Measurements from ENCODE around the gene BAHD1.

Gene BAHD1

GRCh38 chr15:40511472-40512133 is 70.8 kb downstream of the BAHD1 start:
- Histone ChIP-seq H3K27ac (ENCODE audit: insufficient read depth, low read length, poor library complexity, severe bottlenecking) (no peak overlapping the region), H3K27me3 (replicated peaks; ENCODE audit: control insufficient read depth, insufficient read depth, low read length, poor library complexity, severe bottlenecking) (peaks cover 24% of the 10 kb centered on the region), H3K9me3 (ENCODE audit: control insufficient read depth, low read length) (no peaks in the 10 kb centered on the region), H3K36me3 (ENCODE audit: control insufficient read depth, insufficient read depth, low read length) (no peaks in the 10 kb centered on the region), H3K4me1 (ENCODE audit: control insufficient read depth, insufficient read depth, low read length, poor library complexity, severe bottlenecking) (peaks cover 12% of the 10 kb centered on the region), H3K4me3 (ENCODE audit: insufficient read depth, low read depth, low read length, poor library complexity, severe bottlenecking) (peak overlapping the region; percentile 45)
- no peak for DNase-seq

GRCh38 chr15:40512440-40512839 is 71.7 kb downstream of the BAHD1 start:
- no peak for DNase-seq
- Histone ChIP-seq H3K9me3 (ENCODE audit: control insufficient read depth, low read length) (no peaks in the 10 kb centered on the region), H3K36me3 (ENCODE audit: control insufficient read depth, insufficient read depth, low read length) (no peaks in the 10 kb centered on the region), H3K27me3 (replicated peaks; ENCODE audit: control insufficient read depth, insufficient read depth, low read length, poor library complexity, severe bottlenecking) (peaks cover 20% of the 10 kb centered on the region), H3K4me3 (ENCODE audit: insufficient read depth, low read depth, low read length, poor library complexity, severe bottlenecking) (no peak overlapping the region), H3K27ac (ENCODE audit: insufficient read depth, low read length, poor library complexity, severe bottlenecking) (no peak overlapping the region), H3K4me1 (ENCODE audit: control insufficient read depth, insufficient read depth, low read length, poor library complexity, severe bottlenecking) (peaks cover 6% of the 10 kb centered on the region)

- no peak overlapping the region for H3K27ac ChIP-seq (ENCODE audit: insufficient read depth, low read length, poor library complexity, severe bottlenecking)
Measured at GRCh38 chr15:40513609-40514008, 72.9 kb downstream of the BAHD1 start.

GRCh38 chr15:40516322-40516721 is 75.6 kb downstream of the BAHD1 start:
- Histone ChIP-seq H3K27ac (ENCODE audit: insufficient read depth, low read length, poor library complexity, severe bottlenecking) (no peak overlapping the region), H3K9me3 (ENCODE audit: control insufficient read depth, low read length) (no peaks in the 10 kb centered on the region), H3K36me3 (ENCODE audit: control insufficient read depth, insufficient read depth, low read length) (no peaks in the 10 kb centered on the region), H3K27me3 (replicated peaks; ENCODE audit: control insufficient read depth, insufficient read depth, low read length, poor library complexity, severe bottlenecking) (peaks cover 9% of the 10 kb centered on the region), H3K4me3 (ENCODE audit: insufficient read depth, low read depth, low read length, poor library complexity, severe bottlenecking) (no peak overlapping the region), H3K4me1 (ENCODE audit: control insufficient read depth, insufficient read depth, low read length, poor library complexity, severe bottlenecking) (peaks cover 5% of the 10 kb centered on the region)
- no peak for DNase-seq

More at GRCh38 chr15:40513609-40514008, 72.9 kb downstream of the BAHD1 start:
- H3K36me3 ChIP-seq (ENCODE audit: control insufficient read depth, insufficient read depth, low read length) = no peaks in the 10 kb centered on the region
- H3K9me3 ChIP-seq (ENCODE audit: control insufficient read depth, low read length) = no peaks in the 10 kb centered on the region
- no peak overlapping the region for H3K4me3 ChIP-seq (ENCODE audit: insufficient read depth, low read depth, low read length, poor library complexity, severe bottlenecking)
- DNase-seq = no peak
- H3K27me3 ChIP-seq (replicated peaks; ENCODE audit: control insufficient read depth, insufficient read depth, low read length, poor library complexity, severe bottlenecking) = peaks cover 20% of the 10 kb centered on the region
- peaks cover 6% of the 10 kb centered on the region for H3K4me1 ChIP-seq (ENCODE audit: control insufficient read depth, insufficient read depth, low read length, poor library complexity, severe bottlenecking)

Measured in effector memory CD4-positive, alpha-beta T cell (primary cell).